ENCODE results near the gene WNT9B. TPM values are rescaled to one million over a fixed set of nuclear protein-coding genes. Genes with fewer than 3 reads are reported as not detected.

WNT9B gene
- total RNA-seq, 3 donors from 2014 or later (not counting 1 experiment from before 2014, with no cell fraction given), result not detected

DNA sequence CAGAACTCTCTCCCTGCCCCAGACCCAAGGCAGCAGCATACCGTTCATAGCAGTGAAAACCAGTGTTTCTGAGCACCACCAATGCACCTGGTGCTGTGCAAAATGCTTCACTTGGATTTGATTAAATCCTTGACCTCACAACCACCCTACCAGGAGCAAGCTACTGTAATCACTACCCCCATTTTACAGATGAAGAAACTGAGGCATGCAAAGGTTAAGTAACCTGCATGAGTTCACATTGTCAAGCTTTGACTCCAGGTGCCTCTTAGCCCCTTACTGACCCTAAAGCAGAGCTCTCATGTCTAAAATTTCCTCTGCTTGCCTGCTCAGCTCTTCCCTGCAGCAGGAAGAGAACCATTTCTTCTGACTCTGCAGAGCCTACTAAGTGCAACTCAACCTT lies 37.3 kb downstream of the WNT9B start:
- H3K27ac Mint-ChIP-seq, result no peak overlapping the region
- Histone ChIP-seq H3K9me3 (ENCODE audit: control insufficient read depth, insufficient read depth, low read length) (no peaks in the 10 kb centered on the region), H3K36me3 (ENCODE audit: control insufficient read depth, insufficient read depth, low read length) (no peaks in the 10 kb centered on the region), H3K4me1 (ENCODE audit: control insufficient read depth, insufficient read depth, low read length) (no peaks in the 10 kb centered on the region), H3K4me3 (ENCODE audit: low read length) (no peak overlapping the region), H3K27ac (ENCODE audit: low read length) (no peak overlapping the region), H3K27me3 (ENCODE audit: control insufficient read depth, insufficient read depth, low read length) (no peaks in the 10 kb centered on the region)
- no peaks in the 10 kb centered on the region for H3K36me3 Mint-ChIP-seq
- no peak overlapping the region for H3K4me3 Mint-ChIP-seq
- H3K9me3 Mint-ChIP-seq, result no peaks in the 10 kb centered on the region
- ATAC-seq (no peak), DNase-seq (no peak)
- 93% methylated on average over 1 of the region's 1 CpG for WGBS (ENCODE audit: insufficient coverage)
- no peak for TF ChIP-seq CTCF (IDR thresholded peaks at IDR 0.05)
- peaks cover 8 to 23% of the 10 kb centered on the region in 2 donors for H3K27me3 Mint-ChIP-seq (ENCODE audit: low read depth in 2 of 2)
- intact Hi-C loops (cut with micrococcal nuclease), result no loop called here
- no peaks in the 10 kb centered on the region for H3K4me1 Mint-ChIP-seq

DNA sequence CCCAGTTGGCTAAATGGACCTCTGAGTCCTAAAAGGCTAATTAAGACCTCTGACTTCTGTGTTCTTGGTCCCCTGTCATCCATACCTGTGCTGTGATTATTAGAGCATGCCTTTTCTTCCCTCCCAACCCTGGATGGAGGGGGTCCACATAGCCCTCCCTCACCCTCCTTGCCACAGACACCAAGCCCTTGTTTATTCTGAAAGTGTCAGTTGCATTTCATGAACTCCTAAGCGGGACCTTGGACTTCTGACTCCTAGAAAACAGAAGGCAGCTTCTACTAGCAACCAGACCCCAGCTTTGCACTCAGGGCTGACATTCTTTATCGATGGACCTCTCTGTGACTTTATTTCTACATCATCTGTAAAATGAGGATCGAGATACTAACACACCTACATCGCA lies 38.1 kb downstream of the WNT9B start:
- Mint-ChIP-seq H3K4me1 (no peaks in the 10 kb centered on the region), H3K4me3 (no peak overlapping the region), H3K36me3 (no peaks in the 10 kb centered on the region), H3K9me3 (no peaks in the 10 kb centered on the region), H3K27me3 (ENCODE audit: low read depth in 2 of 2) (peaks cover 8 to 21% of the 10 kb centered on the region in 2 donors), H3K27ac (no peak overlapping the region)
- Histone ChIP-seq H3K4me1 (ENCODE audit: control insufficient read depth, insufficient read depth, low read length) (no peaks in the 10 kb centered on the region), H3K4me3 (ENCODE audit: low read length) (no peak overlapping the region), H3K27me3 (ENCODE audit: control insufficient read depth, insufficient read depth, low read length) (no peaks in the 10 kb centered on the region), H3K36me3 (ENCODE audit: control insufficient read depth, insufficient read depth, low read length) (no peaks in the 10 kb centered on the region), H3K9me3 (ENCODE audit: control insufficient read depth, insufficient read depth, low read length) (no peaks in the 10 kb centered on the region), H3K27ac (ENCODE audit: low read length) (no peak overlapping the region)
- intact Hi-C loops (cut with micrococcal nuclease), result no loop called here
- DNase-seq, result no peak
- ATAC-seq, result no peak
- WGBS (ENCODE audit: insufficient coverage), result 88% methylated on average over 4 of the region's 4 CpGs
- TF ChIP-seq CTCF (IDR thresholded peaks at IDR 0.05), result no peak

GRCh38 chr17:46889992-46890564 lies 38.7 kb downstream of the WNT9B start:
- no peak for DNase-seq
- Histone ChIP-seq H3K27ac (ENCODE audit: low read length) (no peak overlapping the region), H3K4me1 (ENCODE audit: control insufficient read depth, insufficient read depth, low read length) (no peaks in the 10 kb centered on the region), H3K4me3 (ENCODE audit: low read length) (no peak overlapping the region), H3K36me3 (ENCODE audit: control insufficient read depth, insufficient read depth, low read length) (no peaks in the 10 kb centered on the region), H3K27me3 (ENCODE audit: control insufficient read depth, insufficient read depth, low read length) (no peaks in the 10 kb centered on the region), H3K9me3 (ENCODE audit: control insufficient read depth, insufficient read depth, low read length) (no peaks in the 10 kb centered on the region)
- Mint-ChIP-seq H3K9me3 (no peaks in the 10 kb centered on the region), H3K36me3 (no peaks in the 10 kb centered on the region), H3K4me3 (no peak overlapping the region), H3K27me3 (ENCODE audit: low read depth in 2 of 2) (peaks cover 8 to 20% of the 10 kb centered on the region in 2 donors), H3K4me1 (no peaks in the 10 kb centered on the region), H3K27ac (no peak overlapping the region)
- WGBS (ENCODE audit: insufficient coverage), result 82% methylated on average over 12 of the region's 13 CpGs
- intact Hi-C loops (cut with micrococcal nuclease), result no loop called here
- ATAC-seq, result no peak
- TF ChIP-seq CTCF (IDR thresholded peaks at IDR 0.05), result no peak

DNA sequence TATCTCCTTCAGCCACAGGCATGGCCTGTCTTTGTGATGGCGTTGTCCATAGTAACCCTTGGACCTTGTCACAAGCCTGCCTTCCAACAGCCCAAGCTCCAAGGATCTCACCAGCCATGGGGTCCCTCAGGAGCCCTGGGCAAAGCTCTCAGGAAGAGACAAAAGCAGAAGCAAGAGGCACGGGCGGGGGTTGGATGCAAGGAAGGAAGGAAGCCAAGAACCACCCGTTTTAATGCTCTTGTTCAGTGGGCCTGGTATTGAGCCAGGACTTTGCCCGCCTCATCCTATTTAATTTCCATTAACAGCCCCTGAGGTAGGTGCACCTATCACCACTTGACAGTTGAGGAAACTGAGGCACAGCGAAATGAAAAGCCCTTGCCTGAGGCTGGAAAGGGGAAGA lies 39.3 kb downstream of the WNT9B start:
- DNase-seq, result no peak
- no peaks in the 10 kb centered on the region for H3K9me3 Mint-ChIP-seq
- H3K4me3 ChIP-seq (ENCODE audit: low read length), result no peak overlapping the region
- no peaks in the 10 kb centered on the region for H3K27me3 ChIP-seq (ENCODE audit: control insufficient read depth, insufficient read depth, low read length)
- WGBS (ENCODE audit: insufficient coverage), result 49% methylated on average over 6 of the region's 6 CpGs
- intact Hi-C loops (cut with micrococcal nuclease), result no loop called here
- no peaks in the 10 kb centered on the region for H3K4me1 Mint-ChIP-seq
- TF ChIP-seq CTCF (IDR thresholded peaks at IDR 0.05), result no peak
- no peak for ATAC-seq
- no peak overlapping the region for H3K4me3 Mint-ChIP-seq
- no peaks in the 10 kb centered on the region for H3K4me1 ChIP-seq (ENCODE audit: control insufficient read depth, insufficient read depth, low read length)
- H3K9me3 ChIP-seq (ENCODE audit: control insufficient read depth, insufficient read depth, low read length), result no peaks in the 10 kb centered on the region
- no peak overlapping the region for H3K27ac Mint-ChIP-seq
- no peaks in the 10 kb centered on the region for H3K36me3 ChIP-seq (ENCODE audit: control insufficient read depth, insufficient read depth, low read length)
- H3K27me3 Mint-ChIP-seq (ENCODE audit: low read depth in 2 of 2), result peaks cover 8 to 18% of the 10 kb centered on the region in 2 donors
- H3K27ac ChIP-seq (ENCODE audit: low read length), result no peak overlapping the region
- H3K36me3 Mint-ChIP-seq, result no peaks in the 10 kb centered on the region

Measured in natural killer cell (primary cell).